Calu3 (cell line): ENCODE measurements around the gene GABRG1. TPM values are rescaled to one million over a fixed set of nuclear protein-coding genes. Genes with fewer than 3 reads are reported as not detected.

Source experiments
- BruUV-seq: library from RNA; stranded (reverse); fragments of 400-500 nt; replicated peaks from 2 replicates; lab custom pipeline; 2021; lab: Mats Ljungman, UMichigan
- CTCF ChIA-PET: fragments of 300-600 bp; sonication (Branson Sonifier 250); formaldehyde crosslinking; loops from one replicate; lab custom pipeline; 2022; ENCODE audit warnings: antibody characterized with exemption; lab: Charles Lee
- DNase-seq: peaks from one replicate; pipeline ENCODE4 v3.0.0; 2022
- H3K27ac Mint-ChIP-seq: one replicate; pipeline ENCODE4 v1.8.0; 2022; ENCODE audit warnings: mixed read lengths; ENCODE audit not compliant: unreplicated experiment
- H3K27me3 Mint-ChIP-seq: one replicate; pipeline ENCODE4 v1.8.0; 2022; ENCODE audit warnings: mixed read lengths; ENCODE audit not compliant: unreplicated experiment
- H3K36me3 Mint-ChIP-seq: one replicate; pipeline ENCODE4 v1.8.0; 2022; ENCODE audit warnings: mild to moderate bottlenecking, moderate library complexity, mixed read lengths; ENCODE audit not compliant: insufficient read depth, unreplicated experiment
- H3K4me1 Mint-ChIP-seq: one replicate; pipeline ENCODE4 v1.8.0; 2022; ENCODE audit warnings: mild to moderate bottlenecking, low read depth, mixed read lengths; ENCODE audit not compliant: unreplicated experiment
- H3K4me3 Mint-ChIP-seq: one replicate; pipeline ENCODE4 v1.8.0; 2022; ENCODE audit warnings: mild to moderate bottlenecking, low read depth, moderate library complexity, mixed read lengths; ENCODE audit not compliant: unreplicated experiment
- H3K9me3 Mint-ChIP-seq: one replicate; pipeline ENCODE4 v1.8.0; 2022; ENCODE audit warnings: low read depth, mixed read lengths; ENCODE audit not compliant: unreplicated experiment
- CTCF ChIP-seq: fragments of 200-600 bp; IDR thresholded peaks from one replicate; pipeline ENCODE4 v1.8.0; 2022; ENCODE audit warnings: antibody characterized with exemption; ENCODE audit not compliant: unreplicated experiment
- intact Hi-C: fragments of 100-400 bp; cut with micrococcal nuclease; formaldehyde crosslinking; loops from one replicate; pipeline ENCODE4 v1.10.0; 2022; ENCODE audit not compliant: unreplicated experiment
- total RNA-seq: library from RNA; stranded (reverse); gene quantifications from 2 replicates; pipeline ENCODE4 v1.2.3, GENCODE V29; 2022

Gene GABRG1
- total RNA-seq, 1 experiment from 2014 or later, result not detected

GRCh38 chr4:46016306-46016705, 107.5 kb downstream of the GABRG1 start:
- intact Hi-C loops, result no loop called here
- TF ChIP-seq CTCF, result no peak
- Mint-ChIP-seq H3K4me1 (no peaks in the 10 kb centered on the region), H3K27ac (no peak overlapping the region), H3K9me3 (peaks cover 5% of the 10 kb centered on the region), H3K4me3 (no peak overlapping the region), H3K36me3 (no peaks in the 10 kb centered on the region), H3K27me3 (no peaks in the 10 kb centered on the region)
- CTCF ChIA-PET, result no interaction called here
- no TSS peak for BruUV-seq
- DNase-seq, result no peak

GRCh38 chr4:45992728-45993127, 131.1 kb downstream of the GABRG1 start:
- no peaks in the 10 kb centered on the region for H3K4me1 Mint-ChIP-seq
- H3K27ac Mint-ChIP-seq, result no peak overlapping the region
- CTCF ChIA-PET, result no interaction called here
- H3K4me3 Mint-ChIP-seq, result no peak overlapping the region
- H3K36me3 Mint-ChIP-seq, result no peaks in the 10 kb centered on the region
- H3K9me3 Mint-ChIP-seq, result peaks cover 6% of the 10 kb centered on the region
- no TSS peak for BruUV-seq
- DNase-seq, result no peak
- intact Hi-C loops, result no loop called here
- H3K27me3 Mint-ChIP-seq, result no peaks in the 10 kb centered on the region
- no peak for TF ChIP-seq CTCF

- no peak overlapping the region for H3K4me3 Mint-ChIP-seq
- no peak overlapping the region for H3K27ac Mint-ChIP-seq
- no peaks in the 10 kb centered on the region for H3K4me1 Mint-ChIP-seq
- H3K27me3 Mint-ChIP-seq, result no peaks in the 10 kb centered on the region
- intact Hi-C loops, result no loop called here
- CTCF ChIA-PET, result no interaction called here
- no peak for DNase-seq
- H3K36me3 Mint-ChIP-seq, result no peaks in the 10 kb centered on the region
- no peak for TF ChIP-seq CTCF
- no TSS peak for BruUV-seq
- peaks cover 6% of the 10 kb centered on the region for H3K9me3 Mint-ChIP-seq
Observed at GRCh38 chr4:45989775-45990174, 134.1 kb downstream of the GABRG1 start.

- no TSS peak for BruUV-seq
- CTCF ChIA-PET, result no interaction called here
- H3K27me3 Mint-ChIP-seq, result no peaks in the 10 kb centered on the region
- H3K27ac Mint-ChIP-seq, result no peak overlapping the region
- intact Hi-C loops, result no loop called here
- H3K9me3 Mint-ChIP-seq, result peaks cover 9% of the 10 kb centered on the region
- DNase-seq, result no peak
- H3K36me3 Mint-ChIP-seq, result no peaks in the 10 kb centered on the region
- no peaks in the 10 kb centered on the region for H3K4me1 Mint-ChIP-seq
- TF ChIP-seq CTCF, result no peak
- H3K4me3 Mint-ChIP-seq, result no peak overlapping the region
Observed at GRCh38 chr4:45987858-45988257, 136.0 kb downstream of the GABRG1 start.
